Stimulated activated naive B cell treated with anti-CD40 and anti-IgM and Interleukin-4, amounts not matched to agents 10 μg/mL and 1 μg/mL and 100 μg/mL, for 72 hours (primary cell): Measurements from ENCODE around the gene LPP.

Source experiments
- ATAC-seq, 2 donors: fragments of 150-1000 bp; cut with Tn5 transposase; replicated peaks; 2 replicates each; pipeline ENCODE4 v1.10.0; 2021; ENCODE audit warnings: moderate library complexity in 1 of 2
- DNase-seq: peaks from one replicate; pipeline ENCODE4 v3.0.0; 2021
- H3K27ac Mint-ChIP-seq: one replicate; pipeline ENCODE4 v1.8.0; 2022; ENCODE audit warnings: mild to moderate bottlenecking, mixed read lengths
- H3K27me3 Mint-ChIP-seq, 2 donors: one replicate each; pipeline ENCODE4 v1.8.0; 2022; ENCODE audit warnings: mixed read lengths in 2 of 2
- H3K36me3 Mint-ChIP-seq, 2 donors: one replicate each; pipeline ENCODE4 v1.8.0; 2022; ENCODE audit warnings: mixed read lengths in 2 of 2, mild to moderate bottlenecking in 1 of 2
- H3K4me1 Mint-ChIP-seq, 2 donors: one replicate each; pipeline ENCODE4 v1.8.0; 2022; ENCODE audit warnings: mixed read lengths in 2 of 2, mild to moderate bottlenecking in 1 of 2
- H3K4me3 Mint-ChIP-seq, 2 donors: one replicate each; pipeline ENCODE4 v1.8.0; 2022; ENCODE audit warnings: mild to moderate bottlenecking in 2 of 2, mixed read lengths in 2 of 2, moderate library complexity in 1 of 2
- H3K9me3 Mint-ChIP-seq, 2 donors: one replicate each; pipeline ENCODE4 v1.8.0; 2022; ENCODE audit warnings: mixed read lengths in 2 of 2, mild to moderate bottlenecking in 1 of 2

The LPP gene

DNA sequence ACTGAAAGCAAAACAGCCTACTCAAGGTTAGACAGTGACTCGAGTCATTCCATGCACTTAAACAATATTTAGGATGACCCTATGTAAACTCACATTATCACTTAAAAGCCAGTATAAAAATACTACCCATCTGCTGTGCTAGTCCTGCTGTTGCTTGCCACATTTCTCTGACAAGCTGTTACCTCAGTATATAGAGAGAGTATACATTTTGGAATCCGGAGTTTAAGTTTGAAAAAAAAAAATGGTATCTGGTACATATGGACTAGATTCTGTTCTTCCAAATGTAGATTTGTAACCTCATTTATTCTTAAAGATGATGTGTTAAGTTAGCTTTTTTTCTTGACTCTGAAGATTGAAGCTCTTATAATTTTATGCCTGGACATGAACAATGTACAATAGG lies 514.0 kb downstream of the LPP start:
- H3K9me3 Mint-ChIP-seq = no peaks in the 10 kb centered on the region
- H3K27ac Mint-ChIP-seq = no peak overlapping the region
- H3K4me3 Mint-ChIP-seq = no peak overlapping the region
- ATAC-seq (no peak), DNase-seq (no peak)
- H3K4me1 Mint-ChIP-seq = peaks cover 9 to 32% of the 10 kb centered on the region in 2 donors
- H3K36me3 Mint-ChIP-seq = peaks cover 18 to 20% of the 10 kb centered on the region in 2 donors
- no peaks in the 10 kb centered on the region for H3K27me3 Mint-ChIP-seq

DNA sequence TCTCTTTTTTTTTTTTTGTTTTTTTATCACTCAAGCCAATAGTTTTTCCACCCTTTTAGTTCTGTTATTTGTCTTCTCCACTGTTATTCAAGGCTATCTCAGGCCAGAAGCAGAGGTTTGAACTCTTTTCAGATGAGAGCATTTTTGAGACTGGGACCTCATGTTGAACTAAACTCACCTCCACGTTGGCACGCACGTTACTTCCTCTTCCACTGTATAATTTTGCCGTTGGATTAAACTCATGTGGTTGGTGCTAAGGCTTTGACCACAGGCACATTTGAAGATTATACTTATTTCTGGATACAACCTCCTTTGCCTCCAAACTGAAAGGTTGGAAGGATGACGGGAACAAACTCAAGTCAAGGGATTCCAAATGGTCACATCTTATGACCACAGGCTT lies 516.5 kb downstream of the LPP start:
- peaks cover 18 to 20% of the 10 kb centered on the region in 2 donors for H3K36me3 Mint-ChIP-seq
- peaks cover 6 to 22% of the 10 kb centered on the region in 2 donors for H3K4me1 Mint-ChIP-seq
- DNase-seq = no peak
- no peak overlapping the region for H3K4me3 Mint-ChIP-seq
- H3K9me3 Mint-ChIP-seq = no peaks in the 10 kb centered on the region
- no peaks in the 10 kb centered on the region for H3K27me3 Mint-ChIP-seq
- H3K27ac Mint-ChIP-seq = no peak overlapping the region
- ATAC-seq = no peak

DNA sequence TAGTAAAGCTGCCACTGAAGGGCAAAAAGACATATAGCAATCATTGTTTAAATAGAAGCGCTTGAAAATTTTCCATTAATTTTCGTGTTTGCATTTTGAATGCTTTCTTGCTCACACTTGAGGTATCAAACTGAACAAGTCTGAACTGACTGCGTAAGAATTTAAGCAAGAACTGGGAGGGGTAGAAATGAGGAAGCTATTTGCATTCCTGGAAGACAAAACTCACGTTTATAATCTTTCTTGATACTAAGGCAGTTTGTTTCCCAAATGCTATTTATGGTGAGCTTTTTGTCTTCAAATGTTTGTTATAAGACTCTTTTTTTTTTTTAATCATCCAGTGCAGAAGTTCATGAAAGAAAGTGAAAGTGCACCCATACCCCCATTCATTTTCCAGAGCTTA lies 518.0 kb downstream of the LPP start:
- no peak for ATAC-seq
- Mint-ChIP-seq H3K4me1 (peaks cover 6 to 22% of the 10 kb centered on the region in 2 donors), H3K4me3 (peak overlapping the region; percentile 39 to 73), H3K36me3 (peaks cover 15 to 20% of the 10 kb centered on the region in 2 donors), H3K27ac (no peak overlapping the region), H3K27me3 (no peaks in the 10 kb centered on the region), H3K9me3 (no peaks in the 10 kb centered on the region)
- DNase-seq = no peak

DNA sequence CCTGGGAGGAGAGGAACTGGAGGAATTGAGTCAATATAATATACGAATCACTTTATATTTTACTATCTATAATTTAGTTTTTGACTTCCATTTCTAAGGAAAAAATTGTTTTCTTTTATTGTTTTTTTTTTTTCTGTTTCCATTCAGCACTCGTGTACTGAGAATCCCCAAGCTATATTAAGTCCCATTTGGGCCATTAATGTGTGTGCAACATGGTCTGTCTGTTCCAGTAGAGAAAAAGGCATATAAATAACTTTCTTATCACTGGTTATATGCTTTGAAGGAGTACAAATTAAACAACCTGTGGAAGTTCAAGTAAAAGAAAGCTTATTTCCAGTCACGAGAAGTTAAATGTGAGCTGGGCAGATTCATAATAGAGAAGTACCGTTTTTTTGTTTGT lies 518.9 kb downstream of the LPP start:
- Mint-ChIP-seq H3K27me3 (no peaks in the 10 kb centered on the region), H3K9me3 (no peaks in the 10 kb centered on the region), H3K36me3 (peaks cover 12 to 23% of the 10 kb centered on the region in 2 donors), H3K4me3 (no peak overlapping the region), H3K4me1 (peaks cover 8 to 23% of the 10 kb centered on the region in 2 donors), H3K27ac (no peak overlapping the region)
- DNase-seq (no peak), ATAC-seq (no peak)

DNA sequence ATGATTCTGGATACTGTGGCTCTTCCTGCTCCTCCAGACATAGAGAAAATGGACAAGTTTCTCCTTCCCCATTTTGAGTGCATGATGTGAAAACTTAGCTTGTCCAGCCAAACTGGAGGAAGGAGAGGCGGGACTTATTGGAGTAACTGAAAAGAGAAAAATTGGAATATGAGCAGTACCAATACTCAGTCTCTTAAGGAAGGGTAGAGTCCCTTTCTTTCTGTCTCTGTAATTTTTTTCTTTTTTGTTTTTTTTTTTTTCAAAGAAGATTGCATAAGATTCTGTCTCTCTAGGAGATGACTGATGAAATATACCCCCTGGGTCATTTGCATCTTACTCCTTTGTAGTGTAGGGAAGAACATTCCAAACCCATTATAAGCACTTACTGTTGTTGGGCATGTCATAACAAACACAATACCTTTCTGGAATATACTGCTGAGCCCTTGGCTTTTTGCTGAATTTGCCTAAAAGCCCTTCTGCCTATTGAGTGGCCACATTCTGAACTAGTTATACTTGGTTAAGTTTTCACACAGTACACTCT lies 519.8 kb downstream of the LPP start:
- H3K9me3 Mint-ChIP-seq = no peaks in the 10 kb centered on the region
- ATAC-seq = no peak
- H3K27me3 Mint-ChIP-seq = no peaks in the 10 kb centered on the region
- H3K4me1 Mint-ChIP-seq = peaks cover 10 to 28% of the 10 kb centered on the region in 2 donors
- H3K27ac Mint-ChIP-seq = no peak overlapping the region
- no peak for DNase-seq
- H3K4me3 Mint-ChIP-seq = no peak overlapping the region
- peaks cover 12 to 23% of the 10 kb centered on the region in 2 donors for H3K36me3 Mint-ChIP-seq

DNA sequence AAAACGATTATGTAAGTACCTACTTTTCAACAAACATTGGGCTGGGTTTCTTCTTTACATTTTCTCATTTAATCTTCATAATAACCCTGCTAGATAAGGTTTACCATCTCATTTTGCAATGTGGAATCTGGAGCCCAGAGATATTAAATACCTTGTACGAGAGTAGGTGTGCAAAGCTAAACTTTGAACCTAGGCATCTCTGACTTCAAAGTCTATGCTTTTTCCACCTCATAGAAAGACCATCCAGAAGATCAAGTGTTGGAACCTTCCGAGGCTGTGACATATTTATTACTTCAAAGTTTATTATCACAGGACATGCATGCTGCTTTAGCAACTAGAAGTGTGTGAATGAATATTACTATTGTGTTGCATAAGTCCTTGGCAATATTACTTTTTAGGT lies 520.6 kb downstream of the LPP start:
- Mint-ChIP-seq H3K27ac (no peak overlapping the region), H3K27me3 (no peaks in the 10 kb centered on the region), H3K4me3 (no peak overlapping the region), H3K4me1 (peaks cover 15 to 37% of the 10 kb centered on the region in 2 donors), H3K36me3 (peaks cover 4 to 14% of the 10 kb centered on the region in 2 donors), H3K9me3 (no peaks in the 10 kb centered on the region)
- DNase-seq (no peak), ATAC-seq (no peak)

DNA sequence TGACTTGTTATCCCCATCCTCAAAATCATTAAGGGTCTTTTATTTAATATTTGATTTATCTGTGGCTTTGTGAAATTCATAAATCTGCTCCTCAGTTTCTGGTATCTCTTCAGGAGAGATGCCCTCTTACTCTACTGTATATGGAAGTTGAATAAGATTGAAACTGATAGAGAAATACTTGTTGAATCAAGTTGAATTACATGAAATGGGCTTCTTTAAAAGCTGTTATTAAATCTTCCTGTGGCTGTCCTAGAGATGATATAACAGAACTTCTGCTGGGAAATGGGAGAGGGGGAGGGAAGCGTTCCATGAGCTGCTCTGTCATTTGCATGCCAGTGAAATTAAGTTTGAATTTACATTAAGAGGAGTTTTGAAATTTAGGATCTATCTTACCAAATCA lies 523.4 kb downstream of the LPP start:
- no peak overlapping the region for H3K4me3 Mint-ChIP-seq
- no peaks in the 10 kb centered on the region for H3K27me3 Mint-ChIP-seq
- ATAC-seq (no peak), DNase-seq (no peak)
- H3K36me3 Mint-ChIP-seq = peaks cover 5 to 9% of the 10 kb centered on the region in 2 donors
- no peaks in the 10 kb centered on the region for H3K9me3 Mint-ChIP-seq
- peak overlapping the region; percentile 22 for H3K27ac Mint-ChIP-seq
- H3K4me1 Mint-ChIP-seq = peaks cover 28 to 51% of the 10 kb centered on the region in 2 donors

DNA sequence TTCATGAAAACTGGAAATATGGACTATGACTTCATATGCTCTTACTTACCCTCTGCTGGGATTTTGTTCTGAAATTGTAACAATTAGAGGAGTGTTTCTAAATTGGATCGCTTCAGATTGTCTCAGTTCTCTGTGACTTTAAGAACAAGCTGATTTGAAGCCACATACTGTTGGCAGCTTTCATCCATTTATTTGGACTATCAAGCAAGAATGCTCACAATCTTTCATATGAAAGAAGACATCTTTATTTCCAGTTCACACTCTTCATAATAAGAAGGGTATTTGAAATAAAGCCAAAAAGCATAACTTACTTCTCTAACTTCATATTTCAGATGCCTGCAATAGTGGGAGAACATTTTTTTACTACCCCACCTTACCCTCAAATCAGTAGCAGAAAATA lies 526.2 kb downstream of the LPP start:
- H3K36me3 Mint-ChIP-seq = peaks cover 10 to 14% of the 10 kb centered on the region in 2 donors
- DNase-seq = no peak
- H3K27ac Mint-ChIP-seq = peak overlapping the region; percentile 26
- H3K4me3 Mint-ChIP-seq = peak overlapping the region in 1 of 2 donors; percentile 36
- peaks cover 44 to 64% of the 10 kb centered on the region in 2 donors for H3K4me1 Mint-ChIP-seq
- H3K9me3 Mint-ChIP-seq = peaks cover 3% of the 10 kb centered on the region in 2 donors
- no peaks in the 10 kb centered on the region for H3K27me3 Mint-ChIP-seq
- no peak for ATAC-seq

DNA sequence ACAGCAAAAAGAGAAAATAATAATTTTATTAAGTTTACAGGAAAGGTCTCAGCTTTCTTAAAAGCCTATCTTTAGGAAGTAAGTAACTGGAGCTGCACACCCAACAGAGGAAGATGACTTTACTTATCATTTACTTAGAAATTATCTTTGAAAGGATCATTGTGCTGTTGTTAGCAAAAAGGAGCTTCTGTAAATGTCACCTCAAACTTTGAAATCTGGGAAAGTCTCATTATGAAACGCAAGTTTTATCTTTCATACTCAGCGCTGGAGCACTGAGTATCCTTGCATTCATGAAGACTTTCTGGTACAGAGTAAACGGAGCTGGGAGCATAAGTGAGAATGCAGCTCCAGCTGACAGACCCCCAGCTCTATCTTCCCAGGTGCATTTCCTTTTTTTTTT lies 526.6 kb downstream of the LPP start:
- H3K27me3 Mint-ChIP-seq = no peaks in the 10 kb centered on the region
- H3K27ac Mint-ChIP-seq = no peak overlapping the region
- peaks cover 46 to 68% of the 10 kb centered on the region in 2 donors for H3K4me1 Mint-ChIP-seq
- H3K36me3 Mint-ChIP-seq = peaks cover 11 to 15% of the 10 kb centered on the region in 2 donors
- no peak overlapping the region for H3K4me3 Mint-ChIP-seq
- peaks cover 4% of the 10 kb centered on the region in 2 donors for H3K9me3 Mint-ChIP-seq
- DNase-seq = no peak
- no peak for ATAC-seq

DNA sequence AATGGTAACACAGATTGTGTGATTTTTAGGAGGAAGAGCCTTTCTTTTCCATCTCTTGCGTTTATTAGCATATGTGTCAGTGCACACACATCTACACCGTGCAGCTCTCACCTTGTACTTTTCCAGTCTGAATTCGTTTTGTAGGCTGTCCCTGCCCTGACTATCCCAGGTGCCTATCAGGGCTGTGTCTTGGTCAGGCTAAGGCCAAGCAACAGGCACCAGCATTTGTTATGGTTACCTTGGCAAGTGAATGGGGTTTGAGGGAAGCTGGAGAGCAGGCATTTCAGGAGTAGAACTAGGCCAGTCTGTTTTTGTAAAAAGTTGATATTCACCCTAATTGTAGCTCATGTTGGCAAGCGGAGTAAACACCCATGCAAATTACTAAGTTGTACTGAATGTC lies 528.4 kb downstream of the LPP start:
- H3K9me3 Mint-ChIP-seq = peaks cover 4% of the 10 kb centered on the region in 2 donors
- DNase-seq (no peak), ATAC-seq (no peak)
- H3K4me1 Mint-ChIP-seq = peaks cover 56 to 81% of the 10 kb centered on the region in 2 donors
- H3K27ac Mint-ChIP-seq = peak overlapping the region; percentile 86
- H3K36me3 Mint-ChIP-seq = peaks cover 11 to 14% of the 10 kb centered on the region in 2 donors
- H3K4me3 Mint-ChIP-seq = peak overlapping the region in 1 of 2 donors; percentile 41
- no peaks in the 10 kb centered on the region for H3K27me3 Mint-ChIP-seq

DNA sequence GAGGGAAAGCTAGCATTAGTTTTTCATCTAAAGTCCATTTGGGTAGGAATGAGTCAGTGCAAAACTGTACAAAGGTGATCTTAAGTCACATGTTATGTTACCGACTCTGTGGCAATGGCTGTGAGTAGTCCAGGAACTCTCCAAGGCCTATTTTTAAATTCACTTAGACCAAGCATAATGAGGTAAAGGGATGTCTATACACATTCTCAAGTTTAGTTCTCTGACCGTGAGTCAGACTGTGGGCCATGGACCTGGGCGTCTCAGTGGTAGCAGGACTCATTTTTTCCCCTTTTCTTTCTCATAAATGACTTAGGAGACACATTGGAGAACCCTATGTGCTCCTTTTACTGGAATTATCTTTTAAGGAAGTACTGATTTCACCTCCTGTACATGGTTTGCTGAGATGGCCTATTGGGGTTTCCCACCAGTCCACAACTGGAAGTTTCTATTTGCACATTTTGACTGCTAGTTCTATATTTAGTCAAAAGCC lies 529.1 kb downstream of the LPP start:
- peak; percentile 35 for DNase-seq
- Mint-ChIP-seq H3K9me3 (peaks cover 4% of the 10 kb centered on the region in 2 donors), H3K4me3 (no peak overlapping the region), H3K27ac (peak overlapping the region; percentile 86), H3K27me3 (no peaks in the 10 kb centered on the region), H3K36me3 (peaks cover 11% of the 10 kb centered on the region in 2 donors), H3K4me1 (peaks cover 55 to 81% of the 10 kb centered on the region in 2 donors)
- peak; percentile 91 to 92 for ATAC-seq

DNA sequence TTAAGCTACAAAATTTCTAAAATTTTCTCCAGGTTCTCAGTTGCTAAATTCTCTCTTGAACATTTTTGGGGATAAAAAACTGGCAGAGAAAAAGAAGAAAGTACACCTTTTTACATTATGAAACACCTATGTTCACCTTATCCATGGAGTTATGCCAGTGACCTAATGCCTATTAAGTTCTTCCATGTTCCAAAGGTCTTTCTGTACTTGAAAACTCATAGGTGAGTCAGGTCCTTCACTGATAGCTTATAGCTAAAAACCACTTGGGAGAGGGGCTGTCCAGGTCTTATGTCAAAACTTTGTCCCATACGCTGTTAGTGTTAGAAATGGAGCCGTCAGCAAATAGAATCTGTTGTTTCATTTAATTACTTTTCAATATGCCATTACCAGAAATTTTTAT lies 530.3 kb downstream of the LPP start:
- Mint-ChIP-seq H3K27me3 (no peaks in the 10 kb centered on the region), H3K4me1 (peaks cover 58 to 80% of the 10 kb centered on the region in 2 donors)

DNA sequence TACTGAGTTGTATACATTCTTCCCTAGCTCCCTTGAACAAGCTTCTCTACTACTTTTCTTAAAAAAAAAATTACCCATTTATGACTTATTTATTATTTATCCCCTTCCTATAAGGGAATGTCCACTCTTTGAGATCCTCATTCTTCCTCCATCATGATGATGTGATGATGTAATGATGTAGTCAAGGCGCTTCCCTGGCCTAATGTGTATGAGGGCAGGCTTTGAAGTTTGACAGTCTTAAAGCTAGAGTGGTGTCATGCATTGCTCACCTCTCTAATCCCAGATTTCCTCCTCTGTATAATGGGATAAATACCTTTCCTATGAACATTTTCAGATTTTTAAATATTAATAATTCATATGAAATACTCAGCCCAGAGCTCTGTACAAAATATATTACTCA lies 531.8 kb downstream of the LPP start:
- Mint-ChIP-seq H3K27me3 (no peaks in the 10 kb centered on the region), H3K9me3 (peaks cover 4% of the 10 kb centered on the region in 2 donors), H3K4me3 (no peak overlapping the region), H3K27ac (no peak overlapping the region), H3K4me1 (peaks cover 52 to 70% of the 10 kb centered on the region in 2 donors), H3K36me3 (peaks cover 11 to 15% of the 10 kb centered on the region in 2 donors)
- ATAC-seq (no peak), DNase-seq (no peak)

More for the DNA sequence above, 530.3 kb downstream of the LPP start:
- Mint-ChIP-seq H3K9me3 (peaks cover 4% of the 10 kb centered on the region in 2 donors), H3K4me3 (no peak overlapping the region), H3K27ac (no peak overlapping the region), H3K36me3 (peaks cover 11 to 15% of the 10 kb centered on the region in 2 donors)
- no peak for DNase-seq
- ATAC-seq = no peak

DNA sequence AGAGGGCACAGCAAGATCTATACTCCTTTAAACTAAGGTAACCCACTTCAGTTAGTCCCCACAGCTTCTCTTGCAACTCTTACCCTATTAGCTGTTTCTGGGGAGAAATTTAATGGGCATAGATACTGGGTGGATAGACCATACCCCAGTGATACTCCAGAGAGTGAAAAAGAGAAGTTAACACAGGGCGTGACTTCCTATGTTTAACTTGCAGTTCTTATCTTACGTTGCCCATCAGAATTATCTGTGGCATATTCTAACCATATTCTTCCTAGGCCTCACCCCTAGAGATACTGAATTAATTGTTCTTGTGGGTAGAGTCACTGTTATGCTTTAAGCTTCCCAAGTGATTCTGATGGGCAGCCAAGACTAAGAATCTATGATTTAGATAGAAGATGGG lies 532.4 kb downstream of the LPP start:
- H3K27me3 Mint-ChIP-seq = no peaks in the 10 kb centered on the region
- H3K4me3 Mint-ChIP-seq = no peak overlapping the region
- DNase-seq (no peak), ATAC-seq (peak; percentile 28 to 43)
- H3K4me1 Mint-ChIP-seq = peaks cover 50 to 64% of the 10 kb centered on the region in 2 donors
- H3K36me3 Mint-ChIP-seq = peaks cover 9 to 13% of the 10 kb centered on the region in 2 donors
- H3K27ac Mint-ChIP-seq = no peak overlapping the region
- H3K9me3 Mint-ChIP-seq = peaks cover 4% of the 10 kb centered on the region in 2 donors

DNA sequence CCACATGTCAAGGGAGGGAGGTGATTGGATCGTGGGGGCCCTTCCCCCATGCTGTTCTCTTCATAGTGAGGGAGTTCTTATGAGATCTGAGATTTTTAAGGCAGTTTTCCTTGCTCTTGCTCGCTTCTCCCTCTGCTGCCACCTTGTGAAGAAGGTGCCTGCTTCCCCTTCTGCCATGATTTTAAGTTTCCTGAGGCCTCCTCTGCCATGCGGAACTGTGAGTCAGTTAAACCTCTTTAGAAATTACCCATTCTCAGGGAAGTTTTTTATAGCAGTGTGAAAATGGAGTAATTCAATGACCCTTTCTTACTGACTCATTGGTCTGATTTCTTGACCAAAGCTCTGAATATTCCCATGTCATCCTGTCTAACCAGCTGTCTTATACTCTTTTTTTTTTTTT lies 533.4 kb downstream of the LPP start:
- Mint-ChIP-seq H3K27me3 (no peaks in the 10 kb centered on the region), H3K4me3 (peak overlapping the region; percentile 14 to 15), H3K9me3 (peaks cover 4% of the 10 kb centered on the region in 2 donors), H3K36me3 (peaks cover 5 to 14% of the 10 kb centered on the region in 2 donors), H3K27ac (peak overlapping the region; percentile 47), H3K4me1 (peaks cover 44 to 54% of the 10 kb centered on the region in 2 donors)
- DNase-seq (no peak), ATAC-seq (peak in 1 of 2 donors; percentile 11)
